RCC 7860 (cell line): ENCODE measurements around the gene TRMT13.

Experiments used
- DNase-seq: peaks from one replicate; pipeline ENCODE4 v3.0.0-alpha.2; 2015; ENCODE audit warnings: low spot score
- FAIRE-seq: peaks from 2 replicates; lab custom pipeline; 2012; peaks lifted over from hg19 to GRCh38; lab: Jason Lieb, UNC

The TRMT13 gene, protein sequence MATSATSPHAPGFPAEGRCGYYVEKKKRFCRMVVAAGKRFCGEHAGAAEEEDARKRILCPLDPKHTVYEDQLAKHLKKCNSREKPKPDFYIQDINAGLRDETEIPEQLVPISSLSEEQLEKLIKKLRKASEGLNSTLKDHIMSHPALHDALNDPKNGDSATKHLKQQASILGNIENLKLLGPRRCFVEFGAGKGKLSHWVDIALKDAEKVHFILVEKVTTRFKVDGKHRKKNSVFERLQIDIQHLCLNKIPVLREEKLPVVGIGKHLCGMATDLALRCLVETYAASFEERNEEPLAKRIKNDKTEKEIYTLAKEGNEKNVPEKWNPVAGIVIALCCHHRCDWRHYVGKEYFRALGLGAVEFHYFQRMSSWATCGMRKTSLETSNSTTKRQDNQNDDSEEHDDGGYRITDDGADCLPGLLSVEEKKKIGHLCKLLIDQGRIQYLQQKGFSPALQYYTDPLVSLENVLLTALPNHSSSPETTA

DNA sequence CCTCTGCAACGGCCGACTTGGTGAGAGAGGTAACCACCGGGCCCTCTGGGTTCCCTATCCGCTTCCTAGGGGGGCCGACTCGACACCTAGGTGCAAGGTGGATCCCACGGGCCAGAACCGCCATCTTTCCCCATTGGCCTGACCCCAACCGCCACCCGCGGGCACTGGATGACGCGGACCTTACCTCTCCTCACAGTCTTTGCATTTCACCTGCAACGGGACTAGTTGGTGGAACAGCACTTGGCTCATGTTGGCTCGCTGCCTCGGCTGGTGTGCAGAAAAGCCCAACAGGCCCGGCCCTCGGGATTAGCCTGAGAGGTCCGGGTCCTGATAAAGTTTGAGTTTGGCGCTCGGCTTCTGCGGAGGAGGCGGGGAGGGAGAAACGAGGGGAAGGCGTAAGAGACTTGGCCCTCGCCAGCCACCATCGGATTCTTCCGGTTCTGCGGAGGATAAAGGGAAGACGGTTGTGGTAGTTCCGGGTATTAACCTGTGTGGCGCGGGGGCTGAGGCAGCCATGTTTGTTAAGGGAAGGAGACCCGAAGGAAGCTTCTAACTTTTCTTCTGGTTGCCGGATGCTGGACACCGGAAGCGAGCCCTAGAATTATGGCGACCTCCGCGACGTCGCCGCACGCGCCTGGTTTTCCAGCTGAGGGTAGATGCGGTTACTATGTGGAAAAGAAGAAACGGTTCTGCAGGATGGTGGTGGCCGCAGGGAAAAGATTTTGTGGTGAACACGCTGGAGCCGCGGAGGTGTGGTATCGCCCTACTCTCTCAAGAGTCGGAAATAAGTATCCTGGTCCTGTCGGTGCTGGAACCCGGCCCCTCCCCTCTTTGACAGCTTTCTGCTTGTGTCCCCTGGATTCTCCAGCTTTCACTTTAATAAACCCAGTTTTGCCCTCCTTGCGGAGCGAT lies at the start of gene TRMT13, which contains the start of gene SASS6:
TRMT13 (plus strand) TSS at position 598 of the 912 bp plus-strand sequence; CDS start at position 604, 6 bp downstream.
SASS6 (minus strand) TSS at position 365 of the 912 bp plus-strand sequence; CDS start at position 249, 116 bp downstream.
- DNase-seq (peak; percentile 94), FAIRE-seq (peak; percentile 91)

DNA sequence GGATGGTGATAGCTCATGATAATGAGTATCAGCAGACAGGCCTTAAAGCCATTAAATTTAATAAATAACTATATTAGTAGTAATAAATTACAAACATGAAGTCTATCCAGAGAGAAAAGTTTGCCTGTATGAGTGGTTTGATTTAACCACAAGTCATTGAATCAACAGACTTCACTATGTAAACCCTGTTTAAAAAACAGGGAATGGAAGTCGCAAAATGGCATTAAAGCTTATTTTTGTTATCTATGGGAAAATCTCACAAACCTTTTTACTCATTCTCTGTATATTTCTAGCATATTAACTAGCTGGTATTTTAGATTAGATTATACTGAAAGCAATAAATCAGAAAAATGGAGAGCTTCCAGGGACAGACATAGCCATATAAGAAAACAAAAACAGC lies 45.6 kb upstream of the TRMT13 start:
- no peak for DNase-seq
- FAIRE-seq: no peak

DNA sequence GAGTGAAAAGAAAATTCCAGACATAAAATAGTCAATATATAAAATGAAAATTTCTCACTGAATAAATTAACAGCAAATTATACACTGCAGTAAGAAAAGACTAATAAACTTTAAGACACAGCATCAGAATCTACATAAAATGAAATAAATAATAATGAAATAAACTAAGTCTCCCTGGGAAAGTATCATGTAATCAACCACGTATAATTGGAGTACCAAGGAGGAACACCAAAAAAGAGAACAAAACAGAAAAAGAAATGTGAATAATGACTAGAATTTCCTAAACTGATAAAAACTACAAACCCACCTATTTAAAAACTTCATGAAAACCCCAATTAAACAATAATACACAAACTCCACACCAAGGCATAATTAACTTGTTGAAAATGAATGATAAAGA lies 43.9 kb upstream of the TRMT13 start:
- no peak for FAIRE-seq

DNA sequence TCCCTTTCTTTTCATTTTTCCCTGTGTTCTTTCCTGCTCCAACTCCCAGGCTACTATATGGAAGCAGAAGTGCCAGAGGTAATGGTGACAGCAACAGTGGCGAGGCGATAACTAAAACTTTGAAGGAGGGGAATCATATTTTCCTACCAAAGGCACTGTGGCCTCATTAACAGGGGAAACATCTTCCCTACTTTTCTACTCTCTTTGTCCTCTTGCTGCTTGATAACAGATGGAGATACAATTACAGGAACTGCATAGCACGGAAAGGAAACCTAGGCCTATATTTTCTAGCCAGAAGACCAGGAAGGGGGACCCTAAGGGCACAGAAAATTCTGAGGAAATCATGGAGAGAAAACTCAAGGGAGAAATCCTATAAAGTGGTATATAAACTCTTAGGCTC lies 42.5 kb upstream of the TRMT13 start:
- DNase-seq (no peak), FAIRE-seq (no peak)

More for the DNA sequence above, 43.9 kb upstream of the TRMT13 start:
- DNase-seq: no peak

DNA sequence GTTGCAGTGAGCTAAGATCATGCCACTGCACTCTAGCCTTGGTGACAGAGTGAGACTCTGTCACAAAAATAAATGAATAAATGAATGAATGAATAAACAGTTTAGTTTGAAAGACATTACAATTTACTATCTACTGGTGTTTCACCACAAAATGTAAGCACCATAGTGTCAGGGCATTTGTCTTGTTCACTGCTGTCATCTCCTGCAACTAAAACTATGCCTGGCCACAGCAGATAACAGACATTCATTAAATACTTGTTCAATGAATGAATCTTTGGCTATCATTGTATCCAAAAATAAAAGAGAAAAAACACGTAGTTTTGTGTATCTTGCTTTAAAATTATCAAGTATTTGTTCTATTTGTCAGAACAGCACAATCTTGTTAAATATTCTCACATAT lies 32.8 kb upstream of the TRMT13 start:
- DNase-seq: no peak
- no peak for FAIRE-seq

DNA sequence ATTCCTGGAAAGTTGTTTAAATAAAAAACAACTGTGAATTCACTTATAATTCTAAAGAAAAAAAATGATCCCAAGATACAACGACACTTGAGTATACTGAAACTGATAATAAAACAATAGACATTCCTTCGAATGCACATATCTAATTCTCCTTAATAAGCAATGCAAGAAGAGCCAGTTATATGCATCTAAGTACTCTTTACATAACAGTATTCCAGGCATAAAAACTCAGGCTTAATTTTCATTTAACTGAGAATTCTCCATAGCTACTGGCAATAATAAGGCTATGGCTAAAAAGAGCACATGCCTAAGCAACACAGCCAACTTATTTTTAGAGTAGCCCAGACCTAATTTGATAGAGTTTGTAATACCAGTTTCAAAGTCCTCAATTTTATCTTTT lies 31.4 kb upstream of the TRMT13 start:
- FAIRE-seq (no peak), DNase-seq (no peak)

DNA sequence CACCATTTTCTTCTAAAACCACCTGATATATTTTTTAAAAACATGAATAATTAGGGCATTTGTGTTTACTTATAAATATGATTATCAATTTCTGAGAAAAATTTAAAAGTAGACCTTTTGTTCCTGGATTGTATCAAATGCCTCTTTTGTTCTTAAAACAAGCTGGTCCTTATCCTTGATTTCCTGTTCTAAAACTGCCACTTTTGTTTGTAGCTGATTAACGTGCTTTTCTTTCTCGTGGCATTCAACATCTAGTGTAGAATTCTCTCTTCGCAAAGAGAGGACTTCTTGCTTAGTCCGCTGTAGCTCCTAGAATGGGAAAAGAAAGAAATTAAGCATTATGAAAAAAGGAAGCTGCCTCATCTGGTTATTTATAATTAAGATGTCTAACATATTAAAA lies 25.3 kb upstream of the TRMT13 start:
- FAIRE-seq (no peak), DNase-seq (no peak)

DNA sequence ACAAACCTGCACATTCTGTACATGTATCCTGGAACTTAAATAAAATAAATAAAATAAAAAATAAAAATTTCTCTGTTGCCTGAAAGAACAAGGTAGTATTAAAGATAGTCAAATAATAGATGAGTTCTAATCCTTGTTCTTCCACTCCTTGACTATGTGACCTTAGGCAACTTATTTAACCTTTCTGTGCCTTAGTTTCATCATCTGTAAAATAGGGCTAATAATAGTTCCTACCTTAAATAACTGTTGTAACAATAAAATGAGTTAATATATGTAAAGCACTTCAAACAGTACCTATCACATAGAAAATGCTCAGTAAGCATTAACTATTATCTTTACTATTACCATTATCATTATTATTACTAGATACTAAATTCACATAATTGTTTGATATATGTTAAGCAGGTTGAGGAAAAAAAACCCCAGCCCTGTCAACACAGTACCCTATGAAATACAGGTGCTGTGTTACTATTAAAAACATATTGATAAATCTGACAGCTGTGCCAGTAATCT lies 23.4 kb upstream of the TRMT13 start:
- no peak for FAIRE-seq

DNA sequence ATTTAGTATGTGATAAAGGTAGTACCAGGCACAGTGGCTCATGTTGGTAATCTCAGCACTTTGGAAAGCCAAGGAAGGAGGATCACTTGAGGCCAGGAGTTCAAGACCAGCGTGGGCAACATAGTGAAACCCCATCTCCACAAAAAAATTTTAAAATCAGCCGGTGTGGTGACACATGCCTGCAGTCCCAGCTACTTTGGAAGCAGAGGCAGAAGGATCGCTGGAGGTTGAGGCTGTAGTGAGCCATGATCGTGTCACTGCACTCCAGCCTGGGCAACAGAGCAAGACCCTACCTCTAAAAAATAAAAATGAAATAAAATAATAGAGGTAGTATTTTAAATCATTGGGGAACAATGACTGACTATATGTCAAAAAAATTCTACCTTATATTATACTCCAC lies 17.4 kb upstream of the TRMT13 start:
- FAIRE-seq (no peak), DNase-seq (no peak)

More for the DNA sequence above, 23.4 kb upstream of the TRMT13 start:
- no peak for DNase-seq

DNA sequence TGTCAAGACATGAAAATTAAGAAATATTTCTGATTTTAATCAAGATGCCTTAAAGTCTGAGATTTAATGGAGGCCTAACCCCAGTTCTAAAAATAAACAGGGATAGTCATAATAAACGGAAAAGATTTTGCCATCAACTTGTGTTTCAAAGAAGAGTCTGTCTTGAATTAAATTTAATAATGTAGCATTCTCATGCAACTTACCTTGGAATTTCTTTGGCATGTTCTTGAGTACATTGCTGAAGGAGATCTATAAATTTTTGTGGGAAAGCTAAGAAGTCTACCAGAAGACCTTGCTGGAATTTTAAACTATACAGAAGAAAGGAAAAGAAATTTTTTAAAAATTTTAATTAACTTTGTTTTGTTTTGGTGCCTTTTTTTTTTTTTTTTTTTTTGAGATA lies 10.8 kb upstream of the TRMT13 start:
- DNase-seq: no peak
- FAIRE-seq: no peak

DNA sequence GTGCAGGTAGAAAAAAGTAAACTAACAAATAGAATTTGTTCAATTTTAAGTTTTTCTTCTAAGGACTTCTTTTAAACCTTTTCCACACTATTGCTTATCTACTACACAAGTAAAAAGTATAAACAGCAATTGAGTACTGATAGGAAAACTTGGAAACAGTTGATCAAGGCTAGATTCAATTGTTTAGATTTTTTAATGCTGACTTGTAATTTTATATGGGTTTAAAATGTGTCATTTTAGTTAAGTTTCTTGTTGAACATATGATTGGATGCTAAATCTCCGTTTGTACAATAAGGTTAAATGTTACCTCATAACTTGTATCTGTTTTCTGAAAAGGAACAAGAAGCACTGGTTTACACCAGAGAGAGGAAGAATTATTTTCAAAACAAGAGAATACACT lies 5.7 kb upstream of the TRMT13 start:
- FAIRE-seq (no peak), DNase-seq (no peak)

DNA sequence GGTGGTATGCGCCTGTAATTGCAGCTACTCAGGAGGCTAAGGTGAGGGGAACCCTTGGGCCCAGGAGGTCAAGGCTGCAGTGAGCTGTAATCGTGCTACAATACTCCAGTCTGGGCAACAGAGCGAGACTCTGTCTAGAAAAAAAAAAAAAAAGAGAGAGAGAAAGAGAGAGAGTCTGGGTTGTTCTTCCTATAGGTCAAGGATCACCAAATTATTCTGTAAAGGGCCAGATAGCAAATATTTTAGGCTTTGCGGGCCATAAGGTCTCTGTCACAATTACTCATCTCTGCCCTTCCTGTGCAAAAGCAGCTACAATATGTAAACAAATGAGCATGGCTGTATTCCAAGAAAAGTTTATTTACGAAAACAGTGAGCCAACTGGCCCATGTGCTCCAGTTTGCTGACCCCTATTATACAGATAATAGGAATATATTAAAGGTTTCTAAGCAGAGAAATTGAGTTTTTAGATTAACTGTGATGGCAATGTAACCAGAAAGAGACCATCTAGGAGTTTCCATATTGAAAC lies 2.3 kb upstream of the TRMT13 start:
- no peak for FAIRE-seq
- DNase-seq: no peak

DNA sequence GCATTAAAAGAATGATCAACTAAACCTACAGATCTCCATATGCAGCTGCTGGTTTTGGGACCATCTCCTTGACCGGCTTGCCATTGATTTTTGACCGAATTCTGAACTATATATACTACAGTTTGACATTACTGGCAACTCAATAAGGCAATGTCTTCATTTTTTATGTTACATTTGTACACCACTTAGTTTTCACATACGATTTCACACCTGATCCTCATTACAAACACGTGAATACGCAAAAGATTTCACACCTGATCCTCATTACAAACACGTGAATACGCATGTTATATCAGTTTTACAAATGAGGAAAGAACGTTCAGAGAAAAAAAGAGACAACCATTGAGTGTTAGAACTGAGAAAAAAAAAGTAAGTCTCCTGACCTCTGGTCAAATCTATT lies 1.3 kb upstream of the TRMT13 start:
- no peak for FAIRE-seq
- no peak for DNase-seq

DNA sequence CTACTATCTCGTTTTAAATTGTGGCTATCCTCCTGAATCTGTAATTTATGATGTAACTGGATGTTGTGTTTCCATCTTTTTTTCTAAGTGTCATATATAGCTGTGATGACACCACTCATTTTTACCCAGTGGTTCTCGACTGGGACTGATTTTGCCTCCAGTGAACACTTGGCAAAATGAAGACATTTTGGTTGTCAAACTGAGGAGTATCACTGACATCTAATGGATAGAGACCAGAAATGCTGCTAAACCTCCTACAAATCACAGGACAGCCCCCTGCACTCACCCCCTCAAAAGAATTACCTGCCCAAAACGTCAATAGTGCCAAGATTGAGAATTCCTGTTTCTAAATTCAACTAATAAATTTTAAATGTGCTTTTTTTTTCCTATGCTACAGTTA lies 1.9 kb downstream of the TRMT13 start:
- FAIRE-seq (no peak), DNase-seq (no peak)

DNA sequence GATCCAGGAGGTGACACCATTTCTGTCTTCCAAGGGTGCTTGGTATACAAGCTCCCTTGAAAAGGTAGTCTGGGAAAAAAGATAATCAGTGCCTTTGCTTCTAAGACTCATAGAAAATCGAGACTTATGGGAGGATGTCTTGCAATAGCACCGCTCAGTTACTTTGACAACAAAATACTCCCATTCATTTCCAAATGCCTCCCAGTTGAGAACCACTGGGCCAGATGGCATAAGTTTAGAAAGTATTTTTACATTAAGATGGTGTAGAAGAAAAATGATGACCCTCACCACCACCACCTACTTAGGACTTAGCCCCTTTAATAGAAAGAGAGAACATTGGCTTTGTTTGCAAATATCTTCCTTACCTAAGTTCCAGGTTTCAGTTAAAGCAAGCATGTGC lies 4.6 kb downstream of the TRMT13 start:
- DNase-seq (no peak), FAIRE-seq (no peak)

DNA sequence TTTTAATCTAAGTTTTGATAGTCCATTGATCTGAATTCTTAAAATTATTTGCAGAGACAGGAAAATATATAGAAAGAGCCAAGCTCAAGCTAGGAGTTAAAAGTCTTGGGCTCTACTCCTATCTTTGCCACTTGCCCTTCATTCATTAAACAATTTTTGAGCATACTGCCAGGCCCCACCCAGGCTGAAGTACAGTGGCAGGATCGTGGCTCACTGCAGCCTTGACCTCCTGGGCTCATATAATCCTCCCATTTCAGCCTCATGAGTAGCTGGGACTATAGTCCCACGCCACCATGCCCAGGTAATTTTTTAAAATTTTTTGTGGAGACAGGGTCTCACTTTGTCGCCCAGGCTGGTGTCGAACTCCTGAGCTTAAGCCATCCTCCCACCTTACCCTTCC lies 8.2 kb downstream of the TRMT13 start:
- no peak for FAIRE-seq
- DNase-seq: no peak

DNA sequence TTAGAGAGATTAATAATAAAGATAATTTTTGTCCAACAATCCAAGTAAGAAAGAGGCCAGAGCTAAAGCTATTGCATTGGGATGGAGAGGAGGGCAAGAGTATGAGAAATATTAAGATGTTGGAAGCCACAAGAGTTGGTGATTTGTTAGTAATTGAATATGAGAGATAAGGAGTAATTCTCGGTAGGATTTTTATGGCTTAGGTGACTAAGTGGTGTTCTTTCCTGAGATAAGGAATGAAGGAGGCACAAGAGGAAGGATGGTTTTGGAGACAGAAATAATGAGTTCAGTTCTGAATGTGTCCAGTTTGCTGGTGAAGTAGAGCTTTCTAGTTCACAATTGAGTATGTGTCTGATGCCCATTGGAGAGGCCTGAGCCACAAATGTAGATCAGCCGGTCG lies 9.4 kb downstream of the TRMT13 start:
- FAIRE-seq: no peak

DNA sequence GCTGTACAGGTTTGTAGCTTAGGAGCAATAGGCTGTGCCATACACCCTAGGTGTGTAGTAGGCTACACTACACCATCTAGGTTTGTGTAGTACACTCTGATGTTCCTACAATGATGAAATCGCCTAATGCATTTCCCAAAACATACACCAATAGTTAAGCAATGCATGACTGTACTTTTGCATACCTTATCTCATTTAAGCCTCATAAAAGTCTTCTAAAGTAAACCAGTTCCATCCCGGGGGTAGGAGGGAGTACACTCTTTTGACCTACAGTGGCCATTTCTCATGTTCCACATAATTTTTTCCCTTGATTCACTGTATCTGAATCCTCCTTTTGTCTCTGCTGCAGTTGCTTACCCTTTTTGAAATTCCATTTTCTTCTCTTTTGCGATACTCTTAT lies 12.2 kb downstream of the TRMT13 start:
- no peak for DNase-seq
- no peak for FAIRE-seq

More for the DNA sequence above, 9.4 kb downstream of the TRMT13 start:
- no peak for DNase-seq

DNA sequence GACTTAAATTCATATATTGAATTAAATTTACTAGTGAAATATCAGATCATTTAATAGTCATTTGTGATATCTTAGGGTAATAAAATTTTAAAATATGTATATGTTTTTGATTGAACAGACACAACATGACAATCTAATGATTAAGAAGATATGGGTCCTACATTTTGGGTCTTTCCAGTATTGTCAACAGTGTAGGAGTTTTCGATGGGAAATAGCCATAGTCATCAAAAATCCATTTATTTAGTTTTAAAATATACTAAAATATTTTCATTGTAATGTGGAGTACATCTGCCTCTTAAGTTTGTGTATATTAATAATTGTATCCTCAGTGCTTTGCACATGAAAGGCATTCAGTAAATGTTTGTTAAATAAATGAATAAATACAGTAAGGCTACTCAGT lies 14.0 kb downstream of the TRMT13 start:
- DNase-seq: no peak
- FAIRE-seq: peak; percentile 11

DNA sequence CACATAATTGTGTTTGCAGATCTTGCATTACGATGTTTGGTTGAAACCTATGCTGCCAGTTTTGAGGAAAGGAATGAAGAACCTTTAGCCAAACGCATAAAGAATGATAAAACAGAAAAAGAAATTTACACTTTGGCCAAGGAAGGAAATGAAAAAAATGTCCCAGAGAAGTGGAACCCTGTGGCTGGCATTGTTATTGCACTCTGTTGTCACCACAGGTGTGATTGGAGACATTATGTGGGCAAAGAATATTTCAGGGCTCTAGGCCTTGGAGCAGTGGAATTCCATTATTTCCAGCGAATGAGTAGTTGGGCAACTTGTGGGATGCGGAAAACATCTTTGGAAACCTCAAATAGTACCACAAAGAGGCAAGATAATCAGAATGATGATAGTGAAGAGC lies 14.9 kb downstream of the TRMT13 start:
- DNase-seq (no peak), FAIRE-seq (no peak)

DNA sequence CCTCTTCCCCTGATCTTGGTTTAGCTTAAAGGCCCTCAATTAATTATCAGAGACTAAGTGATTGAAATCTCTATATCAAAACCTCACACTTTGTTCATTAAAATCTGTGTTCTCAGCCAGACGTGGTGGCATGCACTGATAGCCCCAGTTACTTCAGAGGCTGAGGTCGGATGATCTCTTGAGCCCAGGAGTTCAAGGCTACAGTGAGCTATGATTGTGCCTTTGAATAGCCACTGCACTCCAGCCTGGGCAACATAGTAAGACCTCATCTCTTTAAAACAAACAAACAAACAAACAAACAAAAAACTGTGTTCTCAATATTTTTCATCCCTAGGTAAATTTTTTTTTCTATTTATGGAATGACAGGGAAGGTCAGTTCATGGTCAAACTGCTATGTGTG lies 18.7 kb downstream of the TRMT13 start:
- FAIRE-seq (no peak), DNase-seq (no peak)
